Body of pancreas (tissue), 4 donors: Measurements from ENCODE around the gene CAPN2.

Source experiments
- POLR2A ChIP-seq, 3 donors: fragments of 450-650 bp; IDR thresholded peaks; one replicate each; pipeline ENCODE4 v1.6.1; 2016; ENCODE audit warnings: antibody characterized with exemption in 3 of 3, mild to moderate bottlenecking in 2 of 3
- TF ChIP-seq, protein P1 (sequence below), 7 experiments: fragments of 450-650 bp in 4 of 7; fragments of 200-600 bp in 3 of 7; sonication (generic) in 3 of 7; IDR thresholded peaks; one replicate each; pipeline ENCODE4 v1.5.1; 2016 to 2019; ENCODE audit warnings: antibody characterized with exemption in 7 of 7

DNA sequence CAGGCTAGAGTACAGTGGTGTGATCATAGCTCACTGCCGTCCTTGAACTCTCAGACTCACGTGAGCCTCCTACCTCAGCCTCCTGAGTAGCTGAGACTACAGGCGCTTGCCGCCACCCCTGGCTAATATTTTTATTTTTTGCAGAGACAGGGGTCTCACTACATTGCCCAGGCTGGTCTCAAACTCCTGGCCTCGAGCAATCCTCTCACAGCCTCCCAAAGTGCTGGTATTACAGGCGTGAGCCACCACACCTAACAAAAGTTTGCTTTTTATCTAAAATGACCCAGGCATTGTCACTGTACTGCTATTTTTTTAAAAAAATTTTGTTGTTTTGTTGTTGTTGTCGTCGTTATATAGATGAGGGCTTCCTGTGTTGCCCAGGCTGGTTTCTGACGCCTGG is 46.4 kb downstream of the CAPN2 start:
- TF ChIP-seq POLR2A (IDR thresholded peaks at IDR 0.05): no peak
- TF ChIP-seq, protein P1, sequence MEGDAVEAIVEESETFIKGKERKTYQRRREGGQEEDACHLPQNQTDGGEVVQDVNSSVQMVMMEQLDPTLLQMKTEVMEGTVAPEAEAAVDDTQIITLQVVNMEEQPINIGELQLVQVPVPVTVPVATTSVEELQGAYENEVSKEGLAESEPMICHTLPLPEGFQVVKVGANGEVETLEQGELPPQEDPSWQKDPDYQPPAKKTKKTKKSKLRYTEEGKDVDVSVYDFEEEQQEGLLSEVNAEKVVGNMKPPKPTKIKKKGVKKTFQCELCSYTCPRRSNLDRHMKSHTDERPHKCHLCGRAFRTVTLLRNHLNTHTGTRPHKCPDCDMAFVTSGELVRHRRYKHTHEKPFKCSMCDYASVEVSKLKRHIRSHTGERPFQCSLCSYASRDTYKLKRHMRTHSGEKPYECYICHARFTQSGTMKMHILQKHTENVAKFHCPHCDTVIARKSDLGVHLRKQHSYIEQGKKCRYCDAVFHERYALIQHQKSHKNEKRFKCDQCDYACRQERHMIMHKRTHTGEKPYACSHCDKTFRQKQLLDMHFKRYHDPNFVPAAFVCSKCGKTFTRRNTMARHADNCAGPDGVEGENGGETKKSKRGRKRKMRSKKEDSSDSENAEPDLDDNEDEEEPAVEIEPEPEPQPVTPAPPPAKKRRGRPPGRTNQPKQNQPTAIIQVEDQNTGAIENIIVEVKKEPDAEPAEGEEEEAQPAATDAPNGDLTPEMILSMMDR (IDR thresholded peaks at IDR 0.05): no peak
